GM19238 (cell line): ENCODE data around the gene GFOD1.

Experiments used
- DNase-seq: peaks from one replicate; pipeline ENCODE4 v3.0.0; 2011; ENCODE audit warnings: low spot score; ENCODE audit not compliant: insufficient read length

Gene GFOD1

GRCh38 chr6:13487122-13488014 is at the start of gene GFOD1:
GFOD1 (minus strand) TSS chr6:13487600; CDS start chr6:13486890, 710 bp downstream.
- DNase-seq = peak; percentile 91

- no peak for DNase-seq
Measured at GRCh38 chr6:13536796-13537526, 49.6 kb upstream of the GFOD1 start.

- DNase-seq = no peak
Measured at GRCh38 chr6:13535306-13535705, 47.9 kb upstream of the GFOD1 start.

GRCh38 chr6:13534536-13534935 is 47.1 kb upstream of the GFOD1 start:
- no peak for DNase-seq

GRCh38 chr6:13531956-13532355 is 44.6 kb upstream of the GFOD1 start:
- no peak for DNase-seq

- DNase-seq = no peak
Measured at GRCh38 chr6:13528777-13529343, 41.5 kb upstream of the GFOD1 start.

- no peak for DNase-seq
Measured at GRCh38 chr6:13528232-13528631, 40.8 kb upstream of the GFOD1 start.

- no peak for DNase-seq
Measured at GRCh38 chr6:13527671-13528056, 40.3 kb upstream of the GFOD1 start.

GRCh38 chr6:13526727-13527670 is 39.6 kb upstream of the GFOD1 start:
- no peak for DNase-seq

- DNase-seq = no peak
Measured at GRCh38 chr6:13526357-13526726, 38.9 kb upstream of the GFOD1 start.

GRCh38 chr6:13524801-13525508 is 37.6 kb upstream of the GFOD1 start:
- no peak for DNase-seq

- DNase-seq = no peak
Measured at GRCh38 chr6:13523826-13524622, 36.6 kb upstream of the GFOD1 start.

GRCh38 chr6:13522656-13523055 is 35.3 kb upstream of the GFOD1 start:
- DNase-seq = no peak

- DNase-seq = no peak
Measured at GRCh38 chr6:13519839-13520238, 32.4 kb upstream of the GFOD1 start.

- DNase-seq = no peak
Measured at GRCh38 chr6:13517116-13517515, 29.7 kb upstream of the GFOD1 start.

GRCh38 chr6:13515912-13516311 is 28.5 kb upstream of the GFOD1 start:
- DNase-seq = no peak

GRCh38 chr6:13513626-13514502 is 26.5 kb upstream of the GFOD1 start:
- no peak for DNase-seq

GRCh38 chr6:13512900-13513299 is 25.5 kb upstream of the GFOD1 start:
- no peak for DNase-seq
